WERI-Rb-1 (cell line): ENCODE measurements around the gene CD3D.

Source experiments
- DNase-seq: peaks from one replicate; pipeline ENCODE4 v3.0.0-alpha.2; 2020
- H3K27ac ChIP-seq: fragments of 250-450 bp; sonication (Bioruptor Pico); 2 replicates; pipeline ENCODE4 v1.5.1; 2020; ENCODE audit warnings: mild to moderate bottlenecking, moderate library complexity
- H3K27me3 ChIP-seq: fragments of 250-450 bp; sonication (Bioruptor Pico); 2 replicates; pipeline ENCODE4 v1.5.1; 2021; ENCODE audit warnings: mild to moderate bottlenecking, low read depth, moderate library complexity; ENCODE audit not compliant: insufficient read depth, severe bottlenecking
- H3K36me3 ChIP-seq: fragments of 250-450 bp; sonication (Bioruptor Pico); 2 replicates; pipeline ENCODE4 v1.5.1; 2020; ENCODE audit warnings: mild to moderate bottlenecking, moderate library complexity
- H3K4me3 ChIP-seq: 2 replicates; pipeline ENCODE4 v1.5.1; 2011; ENCODE audit warnings: low read depth, mild to moderate bottlenecking, control low read depth, low read length
- H3K9me3 ChIP-seq: fragments of 250-450 bp; sonication (Bioruptor Pico); 2 replicates; pipeline ENCODE4 v1.5.1; 2021; ENCODE audit warnings: mild to moderate bottlenecking, moderate library complexity; ENCODE audit not compliant: severe bottlenecking
- CTCF ChIP-seq: IDR thresholded peaks from 2 replicates; pipeline ENCODE4 v1.5.1; 2011; ENCODE audit warnings: low read depth, mild to moderate bottlenecking, control low read depth, inconsistent platforms, low read length

CD3D gene

GRCh38 chr11:118334745-118335144 is 7.8 kb downstream of the CD3D start:
- H3K27me3 ChIP-seq: no peaks in the 10 kb centered on the region
- H3K4me3 ChIP-seq: no peak overlapping the region
- no peak for TF ChIP-seq CTCF
- H3K27ac ChIP-seq: no peak overlapping the region
- no peak for DNase-seq
- no peaks in the 10 kb centered on the region for H3K36me3 ChIP-seq
- peaks cover 4% of the 10 kb centered on the region for H3K9me3 ChIP-seq

DNA sequence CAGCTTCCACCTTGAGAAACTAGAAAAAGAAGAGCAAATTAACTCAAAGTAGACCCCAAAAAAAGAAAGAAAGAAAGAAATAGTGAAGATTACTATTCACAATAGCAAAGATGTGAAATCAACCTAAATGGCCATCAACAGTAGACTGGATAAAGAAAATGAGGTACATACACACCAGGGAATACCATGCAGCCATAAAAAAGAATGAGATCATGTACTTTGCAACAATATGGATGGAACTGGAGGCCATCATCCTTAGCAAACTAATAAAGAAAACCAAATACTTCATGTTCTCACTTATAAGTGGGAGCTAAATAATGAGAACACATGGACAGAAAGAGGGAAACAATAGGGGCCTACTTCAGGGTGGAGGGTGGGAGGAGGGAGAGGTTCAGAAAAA is 13.8 kb downstream of the CD3D start:
- TF ChIP-seq CTCF: no peak
- Histone ChIP-seq H3K27me3 (no peaks in the 10 kb centered on the region), H3K9me3 (peaks cover 4% of the 10 kb centered on the region), H3K36me3 (no peaks in the 10 kb centered on the region), H3K27ac (no peak overlapping the region), H3K4me3 (no peak overlapping the region)
- no peak for DNase-seq

DNA sequence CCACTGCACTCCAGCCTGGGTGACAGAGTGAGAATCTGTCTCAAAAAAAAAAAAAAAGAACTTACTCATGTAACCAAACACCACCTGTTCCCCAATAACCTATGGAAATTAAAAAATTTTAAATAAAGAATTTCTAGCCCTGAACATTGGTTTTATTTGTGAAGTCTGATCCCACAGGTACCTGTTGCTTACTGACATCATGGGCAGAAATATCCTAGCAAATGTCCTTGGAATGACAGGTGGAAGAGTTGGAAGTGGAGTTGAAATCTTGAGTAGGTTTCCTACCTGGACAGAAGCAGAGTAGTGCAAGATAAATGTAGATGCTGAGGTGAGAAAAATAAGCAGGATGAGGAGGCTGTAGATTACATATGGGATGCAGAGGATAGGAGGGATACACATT is 17.2 kb downstream of the CD3D start:
- H3K4me3 ChIP-seq: no peak overlapping the region
- DNase-seq: no peak
- H3K9me3 ChIP-seq: no peaks in the 10 kb centered on the region
- H3K27me3 ChIP-seq: no peaks in the 10 kb centered on the region
- H3K36me3 ChIP-seq: no peaks in the 10 kb centered on the region
- TF ChIP-seq CTCF: no peak
- H3K27ac ChIP-seq: no peak overlapping the region

DNA sequence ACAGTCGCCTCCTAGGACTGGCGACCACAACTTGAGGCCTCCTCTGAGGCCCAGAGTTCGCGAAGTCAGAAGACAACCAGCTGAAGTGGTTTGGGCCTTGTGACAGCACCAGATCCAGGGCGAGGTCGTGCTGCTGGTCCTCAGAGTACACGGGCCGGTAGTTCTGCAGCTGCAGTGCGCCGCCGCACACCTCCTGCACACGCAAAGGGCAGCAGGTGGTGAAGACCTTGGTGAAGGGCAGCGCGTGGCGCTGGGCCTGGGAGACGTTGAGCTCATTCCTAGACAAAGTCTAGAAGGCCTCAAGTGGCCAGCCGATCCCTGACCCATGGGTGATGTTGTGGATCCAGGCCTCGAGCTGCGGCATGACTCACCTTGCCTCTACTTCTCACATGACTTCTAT is 19.8 kb downstream of the CD3D start:
- H3K4me3 ChIP-seq: no peak overlapping the region

GRCh38 chr11:118321386-118322082 is 21.0 kb downstream of the CD3D start:
- DNase-seq: no peak
- no peak overlapping the region for H3K27ac ChIP-seq

More for the DNA sequence above, 19.8 kb downstream of the CD3D start:
- H3K27ac ChIP-seq: no peak overlapping the region
- H3K27me3 ChIP-seq: no peaks in the 10 kb centered on the region
- no peak for DNase-seq
- H3K36me3 ChIP-seq: no peaks in the 10 kb centered on the region
- TF ChIP-seq CTCF: no peak
- H3K9me3 ChIP-seq: no peaks in the 10 kb centered on the region

More at GRCh38 chr11:118321386-118322082, 21.0 kb downstream of the CD3D start:
- H3K36me3 ChIP-seq: no peaks in the 10 kb centered on the region
- H3K4me3 ChIP-seq: no peak overlapping the region
- no peak for TF ChIP-seq CTCF
- no peaks in the 10 kb centered on the region for H3K9me3 ChIP-seq
- H3K27me3 ChIP-seq: no peaks in the 10 kb centered on the region
